HG03135 (cell line): ENCODE results near the gene CCDC85C.

ENCODE experiments used
- ATAC-seq: cut with Tn5 transposase; IDR thresholded peaks from one replicate; pipeline ENCODE4 v1.9.1; 2021; ENCODE audit warnings: mild to moderate bottlenecking, moderate library complexity; ENCODE audit not compliant: unreplicated experiment

Gene CCDC85C

GRCh38 chr14:99544991-99545390 is 59.0 kb downstream of the CCDC85C start:
- ATAC-seq: no peak

- no peak for ATAC-seq
Observed at GRCh38 chr14:99543985-99544384, 60.0 kb downstream of the CCDC85C start.

GRCh38 chr14:99543370-99543769 is 60.6 kb downstream of the CCDC85C start:
- ATAC-seq: no peak

- no peak for ATAC-seq
Observed at GRCh38 chr14:99542566-99542965, 61.4 kb downstream of the CCDC85C start.

GRCh38 chr14:99541677-99542470 is 62.1 kb downstream of the CCDC85C start:
- no peak for ATAC-seq

GRCh38 chr14:99541211-99541610 is 62.8 kb downstream of the CCDC85C start:
- ATAC-seq: no peak

GRCh38 chr14:99540196-99541032 is 63.6 kb downstream of the CCDC85C start:
- ATAC-seq: no peak

- ATAC-seq: no peak
Observed at GRCh38 chr14:99539491-99539890, 64.5 kb downstream of the CCDC85C start.

GRCh38 chr14:99538733-99539132 is 65.3 kb downstream of the CCDC85C start:
- no peak for ATAC-seq

GRCh38 chr14:99538275-99538674 is 65.7 kb downstream of the CCDC85C start:
- no peak for ATAC-seq

GRCh38 chr14:99537399-99537798 is 66.6 kb downstream of the CCDC85C start:
- ATAC-seq: no peak

- ATAC-seq: no peak
Observed at GRCh38 chr14:99535908-99536778, 67.9 kb downstream of the CCDC85C start.

GRCh38 chr14:99535448-99535847 is 68.6 kb downstream of the CCDC85C start:
- ATAC-seq: no peak

- ATAC-seq: no peak
Observed at GRCh38 chr14:99534863-99535262, 69.1 kb downstream of the CCDC85C start.

- ATAC-seq: no peak
Observed at GRCh38 chr14:99534333-99534732, 69.7 kb downstream of the CCDC85C start.

- ATAC-seq: no peak
Observed at GRCh38 chr14:99532310-99532709, 71.7 kb downstream of the CCDC85C start.

GRCh38 chr14:99531251-99532096 is 72.5 kb downstream of the CCDC85C start:
- no peak for ATAC-seq

- ATAC-seq: no peak
Observed at GRCh38 chr14:99530407-99531155, 73.4 kb downstream of the CCDC85C start.

GRCh38 chr14:99529899-99530298 is 74.1 kb downstream of the CCDC85C start:
- no peak for ATAC-seq
